KOPT-K1 (cell line): ENCODE results near the gene ALK.

Experiments used
- H3K27ac ChIP-seq: fragments of 200-600 bp; sonication (generic); 2 replicates; pipeline ENCODE4 v1.5.1; 2016; ENCODE audit warnings: antibody characterized with exemption, mild to moderate bottlenecking, low read depth, low read length; ENCODE audit not compliant: poor library complexity, severe bottlenecking
- H3K36me3 ChIP-seq: fragments of 200-600 bp; sonication (generic); 2 replicates; pipeline ENCODE4 v1.5.1; 2017; ENCODE audit warnings: antibody characterized with exemption, mild to moderate bottlenecking, low read length, moderate library complexity; ENCODE audit not compliant: insufficient read depth
- H3K9me3 ChIP-seq: fragments of 200-600 bp; sonication (generic); 2 replicates; pipeline ENCODE4 v1.5.1; 2017; ENCODE audit warnings: antibody characterized with exemption, low read length, mild to moderate bottlenecking; ENCODE audit not compliant: insufficient read depth, poor library complexity, severe bottlenecking

Gene ALK

GRCh38 chr2:29481313-29481712 lies 440.1 kb downstream of the ALK start:
- Histone ChIP-seq H3K9me3 (peaks cover 5% of the 10 kb centered on the region), H3K36me3 (no peaks in the 10 kb centered on the region), H3K27ac (no peak overlapping the region)

GRCh38 chr2:29480426-29480825 lies 441.0 kb downstream of the ALK start:
- Histone ChIP-seq H3K9me3 (no peaks in the 10 kb centered on the region), H3K36me3 (no peaks in the 10 kb centered on the region), H3K27ac (no peak overlapping the region)

DNA sequence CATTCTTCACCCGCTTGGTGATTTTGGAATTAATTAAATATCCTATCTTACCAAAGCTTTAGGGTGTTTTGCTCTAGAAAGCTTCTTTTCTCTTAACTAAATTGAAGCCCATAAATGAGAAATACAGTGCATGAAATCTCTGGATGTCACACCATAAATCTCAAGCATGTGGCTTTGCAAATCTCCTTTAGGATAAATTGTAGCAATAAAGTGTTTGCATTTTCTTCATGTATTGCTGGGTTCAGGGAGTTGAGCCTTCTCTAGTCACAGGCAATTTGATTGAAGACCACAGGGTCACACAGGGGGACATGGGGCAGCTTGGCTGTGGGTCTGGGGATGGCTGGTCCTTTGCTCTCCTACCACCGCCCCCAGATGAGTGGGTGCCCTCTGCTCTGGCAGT lies 442.0 kb downstream of the ALK start:
- Histone ChIP-seq H3K27ac (no peak overlapping the region), H3K36me3 (no peaks in the 10 kb centered on the region), H3K9me3 (no peaks in the 10 kb centered on the region)

DNA sequence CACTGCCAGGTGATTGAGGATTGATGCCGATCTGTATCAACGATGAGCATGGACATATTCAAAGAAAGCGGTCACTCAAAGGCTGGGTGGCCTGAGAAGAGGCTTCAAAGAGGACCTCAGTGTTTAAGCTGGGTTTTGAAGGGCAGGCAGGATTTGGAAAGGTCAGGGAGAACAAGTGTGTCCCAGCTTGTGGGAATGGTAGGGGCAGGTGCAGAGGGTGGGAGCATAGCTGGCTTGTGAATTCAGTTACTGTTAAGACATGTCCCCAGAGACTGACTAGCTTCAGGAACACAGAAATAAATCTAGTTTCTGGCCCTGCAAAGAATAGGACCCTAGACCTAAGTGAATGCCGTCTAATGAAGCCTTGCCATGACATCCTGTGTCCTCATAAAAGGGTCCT lies 442.7 kb downstream of the ALK start:
- Histone ChIP-seq H3K36me3 (no peaks in the 10 kb centered on the region), H3K27ac (no peak overlapping the region), H3K9me3 (no peaks in the 10 kb centered on the region)

DNA sequence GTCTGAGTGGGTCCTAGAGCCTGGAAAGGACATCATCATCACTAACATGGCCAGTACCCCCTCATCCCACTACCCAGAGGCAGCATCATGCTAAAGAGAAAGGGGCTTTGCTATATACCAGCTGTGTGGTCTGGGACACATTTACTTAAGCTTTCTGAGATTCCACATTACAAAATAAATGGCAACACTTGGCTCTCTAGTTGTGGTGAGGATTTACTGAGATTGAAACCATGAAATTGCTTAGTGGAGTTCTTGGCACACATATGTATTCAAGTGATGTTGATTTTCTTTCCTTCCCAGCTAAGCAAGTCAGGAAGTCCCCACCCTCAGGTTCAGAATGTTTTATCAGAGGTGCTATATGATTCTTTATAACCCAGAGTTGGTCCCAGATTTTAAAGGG lies 444.2 kb downstream of the ALK start:
- Histone ChIP-seq H3K27ac (no peak overlapping the region), H3K36me3 (no peaks in the 10 kb centered on the region), H3K9me3 (peaks cover 1% of the 10 kb centered on the region)

- Histone ChIP-seq H3K36me3 (no peaks in the 10 kb centered on the region), H3K9me3 (peaks cover 5% of the 10 kb centered on the region), H3K27ac (no peak overlapping the region)
These were observed 445.9 kb downstream of the ALK start for GRCh38 chr2:29475499-29475898.

DNA sequence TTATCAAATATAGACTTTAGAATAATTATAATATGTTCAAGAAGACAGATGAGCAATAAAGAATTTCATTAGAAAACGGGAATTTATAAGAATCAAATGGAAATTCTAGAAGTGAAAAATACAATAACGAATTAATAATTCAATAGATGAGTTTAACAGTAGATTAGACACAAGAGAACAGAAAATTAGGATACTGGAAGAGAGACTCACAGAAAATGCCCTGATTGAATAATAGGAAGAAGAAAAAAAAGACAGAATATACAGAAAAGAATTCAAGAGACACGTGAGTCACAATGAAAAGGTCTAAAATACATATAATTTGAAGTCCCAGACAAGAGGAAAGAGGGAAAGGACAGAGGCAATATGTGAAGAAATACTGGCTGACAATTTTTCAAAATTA lies 451.4 kb downstream of the ALK start:
- Histone ChIP-seq H3K27ac (no peak overlapping the region), H3K36me3 (no peaks in the 10 kb centered on the region)

GRCh38 chr2:29469516-29469915 lies 451.9 kb downstream of the ALK start:
- no peaks in the 10 kb centered on the region for H3K36me3 ChIP-seq
- H3K27ac ChIP-seq: no peak overlapping the region
- H3K9me3 ChIP-seq: peaks cover 10% of the 10 kb centered on the region

More for the DNA sequence above, 451.4 kb downstream of the ALK start:
- peaks cover 10% of the 10 kb centered on the region for H3K9me3 ChIP-seq

- no peaks in the 10 kb centered on the region for H3K9me3 ChIP-seq
- no peak overlapping the region for H3K27ac ChIP-seq
- no peaks in the 10 kb centered on the region for H3K36me3 ChIP-seq
These were observed 458.0 kb downstream of the ALK start for GRCh38 chr2:29463181-29463900.

DNA sequence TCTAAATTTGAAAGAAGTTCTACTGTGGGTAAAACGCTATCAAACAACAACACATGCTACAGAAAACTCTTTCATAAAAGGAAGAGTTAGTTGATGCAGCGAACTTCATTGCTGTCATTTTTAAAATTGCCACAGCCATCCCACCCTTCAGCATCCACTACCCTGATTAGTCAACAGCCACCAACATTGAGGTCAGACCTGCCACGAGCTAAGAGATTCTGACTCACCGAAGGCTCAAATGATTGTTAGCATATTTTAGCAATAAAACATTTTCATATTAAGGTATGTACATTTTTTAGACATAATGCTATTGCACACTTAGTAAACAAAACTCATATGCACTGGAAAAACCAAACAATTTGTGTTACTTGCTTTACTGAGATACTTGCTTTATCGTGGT lies 459.1 kb downstream of the ALK start:
- H3K36me3 ChIP-seq: no peaks in the 10 kb centered on the region
- no peaks in the 10 kb centered on the region for H3K9me3 ChIP-seq
- no peak overlapping the region for H3K27ac ChIP-seq

DNA sequence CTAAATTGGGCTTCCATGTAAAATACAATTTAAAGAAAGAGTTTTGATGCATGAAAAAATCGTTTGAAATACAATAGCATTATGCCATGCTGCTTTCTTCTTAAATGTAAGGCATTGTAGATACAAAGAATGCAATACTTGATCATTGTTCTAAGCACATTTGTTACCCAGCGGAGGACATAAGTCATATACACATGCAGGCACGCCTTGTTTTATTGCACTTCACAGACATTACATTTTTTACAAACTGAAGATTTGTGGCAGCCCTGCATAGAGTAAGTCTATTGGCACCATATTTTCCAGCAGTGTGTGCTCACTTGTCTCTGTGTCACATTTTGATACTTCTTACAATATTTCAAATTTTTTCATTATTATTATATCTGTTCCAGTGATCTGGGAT lies 461.2 kb downstream of the ALK start:
- Histone ChIP-seq H3K36me3 (no peaks in the 10 kb centered on the region), H3K9me3 (no peaks in the 10 kb centered on the region), H3K27ac (no peak overlapping the region)

GRCh38 chr2:29459445-29460179 lies 461.8 kb downstream of the ALK start:
- Histone ChIP-seq H3K36me3 (no peaks in the 10 kb centered on the region), H3K9me3 (no peaks in the 10 kb centered on the region), H3K27ac (no peak overlapping the region)

- H3K9me3 ChIP-seq: no peaks in the 10 kb centered on the region
- H3K27ac ChIP-seq: no peak overlapping the region
- H3K36me3 ChIP-seq: no peaks in the 10 kb centered on the region
These were observed 465.0 kb downstream of the ALK start for GRCh38 chr2:29456429-29456828.

DNA sequence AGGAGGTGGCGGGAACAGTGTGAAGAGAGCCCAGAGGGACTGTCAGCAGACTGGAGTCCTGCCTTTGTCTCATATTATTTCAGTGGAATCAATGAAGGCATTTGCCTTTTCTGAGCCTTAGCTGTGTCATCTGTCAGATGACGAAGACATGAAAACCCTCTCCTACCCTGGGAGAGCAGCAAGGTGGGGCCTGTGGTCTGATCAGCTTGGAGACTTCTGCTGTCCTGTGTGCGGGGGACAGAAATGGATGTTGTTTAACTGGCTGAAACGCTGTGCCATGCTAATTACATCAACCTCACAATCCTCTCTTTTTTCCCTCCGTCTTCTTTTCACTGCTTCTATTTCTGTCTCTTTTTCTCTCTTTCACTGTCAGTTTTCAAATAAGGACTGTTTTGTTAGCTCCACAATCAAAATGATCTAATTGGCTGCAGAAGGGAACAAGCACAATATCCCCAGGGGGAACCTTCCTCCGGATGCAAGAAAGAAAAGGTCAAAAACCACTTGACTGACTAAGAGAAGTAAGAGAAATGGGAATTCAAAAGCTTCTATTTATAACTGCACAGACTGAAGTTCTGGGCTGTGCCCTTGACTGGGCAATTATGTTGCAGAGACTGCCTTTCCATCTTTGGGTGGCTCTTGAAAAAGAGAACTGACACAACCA lies 466.1 kb downstream of the ALK start:
- Histone ChIP-seq H3K9me3 (no peaks in the 10 kb centered on the region), H3K27ac (no peak overlapping the region), H3K36me3 (no peaks in the 10 kb centered on the region)

GRCh38 chr2:29452036-29452435 lies 469.4 kb downstream of the ALK start:
- H3K36me3 ChIP-seq: no peaks in the 10 kb centered on the region
- no peaks in the 10 kb centered on the region for H3K9me3 ChIP-seq
- no peak overlapping the region for H3K27ac ChIP-seq
